Measurements from ENCODE around the gene TNS1. TPM values are rescaled to one million over a fixed set of nuclear protein-coding genes. Genes with fewer than 3 reads are reported as not detected.

TNS1 gene
- total RNA-seq, 1 experiment from 2014 or later, result 6.2 TPM

- ChIA-PET CTCF (interaction anchor here (1.2 to 5.3 kb wide), 6 partner anchors 91 to 278 kb away, joined by 4 to 54 read pairs (median 6); partner anchors contain the start of gene RUFY4), POLR2A (no interaction called here), RAD21 (ENCODE audit: low non-redundant PET in 1 of 2, low total read pairs in 2 of 2, uncharacterized antibody in 2 of 2, unreplicated experiment in 2 of 2) (interaction anchor here in 1 of 2 experiments (0.7 kb wide), 1 partner anchor 203 kb away, joined by 4 read pairs; no protein-coding TSS in a partner anchor)
- no peaks in the 10 kb centered on the region for H3K36me3 ChIP-seq (ENCODE audit: control insufficient read depth in 1 of 2, insufficient read depth in 2 of 2, low read length in 2 of 2)
- peaks cover 0 to 7% of the 10 kb centered on the region in 2 experiments; a peak in 2 of 4 replicates for H3K4me1 ChIP-seq (ENCODE audit: control insufficient read depth in 1 of 2, insufficient read depth in 2 of 2, low read length in 2 of 2)
- H2AFZ ChIP-seq (ENCODE audit: low read depth, low read length, poor library complexity, severe bottlenecking), result no peak overlapping the region
- H3K9ac ChIP-seq (ENCODE audit: low read length), result no peak overlapping the region
- BruUV-seq (replicated peaks), result no TSS peak
- intact Hi-C loops (cut with micrococcal nuclease), result no loop called here
- no peaks in the 10 kb centered on the region for H3K9me2 ChIP-seq (ENCODE audit: insufficient read depth)
- TF ChIP-seq SP1 (IDR thresholded peaks at IDR 0.05; ENCODE audit: low read depth) (no peak), SIN3A (IDR thresholded peaks at IDR 0.05; ENCODE audit: low read depth) (no peak), TCF7L2 (IDR thresholded peaks at IDR 0.05; ENCODE audit: borderline replicate concordance, extremely low read depth, insufficient read depth, insufficient read length) (no peak)
- no peaks in the 10 kb centered on the region for H3K27me3 ChIP-seq (ENCODE audit: insufficient read depth, low read length)
- H3K9me3 ChIP-seq (ENCODE audit: control insufficient read depth in 1 of 2, insufficient read depth in 1 of 2, low read depth in 1 of 2, low read length in 2 of 2), result no peaks in the 10 kb centered on the region
- DNase-seq (ENCODE audit: low read depth, low spot score), result no peak
- H3K27ac ChIP-seq (ENCODE audit: low read depth, low read length), result no peak overlapping the region
- peak overlapping the region; percentile 8; the same call in 1 of the 2 replicates for H3K4me2 ChIP-seq (ENCODE audit: low read length)
- no peaks in the 10 kb centered on the region for H3K79me2 ChIP-seq (ENCODE audit: insufficient read depth, low read length)
- ATAC-seq, result no peak
- H4K20me1 ChIP-seq (ENCODE audit: insufficient read depth), result no peaks in the 10 kb centered on the region
- H3K4me3 ChIP-seq (replicated peaks in 1 of 2; ENCODE audit: low read depth in 1 of 2, low read length in 2 of 2), result no peak overlapping the region
Observed at GRCh38 chr2:217790681-217791392, 212.0 kb downstream of the TNS1 start.

- H3K27ac ChIP-seq (ENCODE audit: low read depth, low read length), result no peak overlapping the region
- TF ChIP-seq EZH2phosphoT487 (IDR thresholded peaks at IDR 0.05; ENCODE audit: borderline replicate concordance) (no peak), CBX3 (IDR thresholded peaks at IDR 0.05; ENCODE audit: low read depth) (no peak), SRF (IDR thresholded peaks at IDR 0.05; ENCODE audit: low read depth) (no peak), ATF3 (IDR thresholded peaks at IDR 0.05) (no peak), TCF7L2 (IDR thresholded peaks at IDR 0.05; ENCODE audit: borderline replicate concordance, extremely low read depth, insufficient read depth, insufficient read length) (no peak), POLR2AphosphoS5 (IDR thresholded peaks at IDR 0.05; ENCODE audit: low read depth, low read length) (no peak), EZH2 (IDR thresholded peaks at IDR 0.05) (no peak), ZNF274 (IDR thresholded peaks at IDR 0.05; ENCODE audit: low read depth, low read length) (no peak), MAX (IDR thresholded peaks at IDR 0.05) (no peak), REST (IDR thresholded peaks at IDR 0.05; ENCODE audit: low read depth) (no peak), CEBPB (IDR thresholded peaks at IDR 0.05; ENCODE audit: low read depth) (no peak), JUND (IDR thresholded peaks at IDR 0.05) (no peak), RAD21 (IDR thresholded peaks at IDR 0.05; ENCODE audit: low read depth) (no peak)
Observed at GRCh38 chr2:217790195-217790594, 212.6 kb downstream of the TNS1 start.

More at GRCh38 chr2:217790195-217790594, 212.6 kb downstream of the TNS1 start:
- H3K79me2 ChIP-seq (ENCODE audit: insufficient read depth, low read length), result no peaks in the 10 kb centered on the region
- no peaks in the 10 kb centered on the region for H4K20me1 ChIP-seq (ENCODE audit: insufficient read depth)
- DNase-seq (ENCODE audit: low read depth, low spot score), result no peak
- no peaks in the 10 kb centered on the region for H3K9me2 ChIP-seq (ENCODE audit: insufficient read depth)
- intact Hi-C loops (cut with micrococcal nuclease), result no loop called here
- H3K4me2 ChIP-seq (ENCODE audit: low read length), result peak overlapping the region; percentile 8; the same call in 1 of the 2 replicates
- ChIA-PET CTCF (interaction anchor here (1.5 to 5.3 kb wide), 6 partner anchors 61 to 279 kb away, joined by 4 to 54 read pairs (median 6); partner anchors contain the start of gene RUFY4), POLR2A (no interaction called here), RAD21 (ENCODE audit: low non-redundant PET in 1 of 2, low total read pairs in 2 of 2, uncharacterized antibody in 2 of 2, unreplicated experiment in 2 of 2) (interaction anchor here in 1 of 2 experiments (1.7 kb wide), 1 partner anchor 97 kb away, joined by 4 read pairs; no protein-coding TSS in a partner anchor)
- H3K9me3 ChIP-seq (ENCODE audit: control insufficient read depth in 1 of 2, insufficient read depth in 1 of 2, low read depth in 1 of 2, low read length in 2 of 2), result no peaks in the 10 kb centered on the region
- H3K9ac ChIP-seq (ENCODE audit: low read length), result no peak overlapping the region
- no peaks in the 10 kb centered on the region for H3K36me3 ChIP-seq (ENCODE audit: control insufficient read depth in 1 of 2, insufficient read depth in 2 of 2, low read length in 2 of 2)
- H2AFZ ChIP-seq (ENCODE audit: low read depth, low read length, poor library complexity, severe bottlenecking), result no peak overlapping the region
- H3K4me1 ChIP-seq (ENCODE audit: control insufficient read depth in 1 of 2, insufficient read depth in 2 of 2, low read length in 2 of 2), result peaks cover 0 to 7% of the 10 kb centered on the region in 2 experiments; a peak in 2 of 4 replicates
- no peak for ATAC-seq
- H3K27me3 ChIP-seq (ENCODE audit: insufficient read depth, low read length), result no peaks in the 10 kb centered on the region
- H3K4me3 ChIP-seq (replicated peaks in 1 of 2; ENCODE audit: low read depth in 1 of 2, low read length in 2 of 2), result no peak overlapping the region
- BruUV-seq (replicated peaks), result no TSS peak

Data from HCT116 (cell line).